RWPE1 (cell line): Measurements from ENCODE around the gene EMID1.

Source experiments
- CTCF ChIA-PET: fragments of 350-600 bp; sonication (Branson Sonifier 250); formaldehyde crosslinking; extraction: SDS; loops from one replicate; lab custom pipeline; 2021; lab: Yijun Ruan, JAX
- POLR2A ChIA-PET: fragments of 400-600 bp; formaldehyde crosslinking; extraction: SDS; loops from one replicate; lab custom pipeline; 2020; ENCODE audit warnings: antibody characterized with exemption; ENCODE audit not compliant: low non-redundant PET; lab: Yijun Ruan, JAX
- DNase-seq: peaks from one replicate; pipeline ENCODE4 v3.0.0; 2012; ENCODE audit warnings: low spot score
- H3K27ac ChIP-seq: fragments of 450-650 bp; 2 replicates; pipeline ENCODE4 v1.5.1; 2017
- TF ChIP-seq, protein P1 (sequence below): fragments of 450-650 bp; conservative IDR thresholded peaks from 2 replicates; pipeline ENCODE4 v1.5.1; 2017; ENCODE audit warnings: low read depth, mild to moderate bottlenecking

Gene EMID1

DNA sequence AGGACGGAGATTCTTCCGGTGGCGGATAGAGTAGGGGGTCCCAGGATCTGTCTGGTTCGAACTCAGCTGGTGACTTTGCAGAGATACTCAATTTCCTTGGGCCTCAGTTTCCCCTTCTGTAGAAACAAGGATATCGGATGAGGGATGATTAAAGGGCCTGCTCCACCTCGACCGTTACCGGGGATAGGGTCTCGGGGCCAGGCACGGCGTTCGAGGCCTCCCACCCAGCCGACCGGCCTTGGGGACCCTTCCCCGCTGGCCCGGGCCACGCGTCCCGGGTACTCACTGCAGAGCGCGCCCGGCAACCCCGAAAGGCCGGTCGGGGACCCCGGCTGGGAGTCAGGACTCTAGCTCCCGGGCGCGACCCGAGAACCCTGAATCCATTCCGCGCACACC, 61.8 kb downstream of the EMID1 start:
- no peak for DNase-seq
- ChIA-PET POLR2A (no interaction called here), CTCF (no interaction called here)
- TF ChIP-seq, protein P1, sequence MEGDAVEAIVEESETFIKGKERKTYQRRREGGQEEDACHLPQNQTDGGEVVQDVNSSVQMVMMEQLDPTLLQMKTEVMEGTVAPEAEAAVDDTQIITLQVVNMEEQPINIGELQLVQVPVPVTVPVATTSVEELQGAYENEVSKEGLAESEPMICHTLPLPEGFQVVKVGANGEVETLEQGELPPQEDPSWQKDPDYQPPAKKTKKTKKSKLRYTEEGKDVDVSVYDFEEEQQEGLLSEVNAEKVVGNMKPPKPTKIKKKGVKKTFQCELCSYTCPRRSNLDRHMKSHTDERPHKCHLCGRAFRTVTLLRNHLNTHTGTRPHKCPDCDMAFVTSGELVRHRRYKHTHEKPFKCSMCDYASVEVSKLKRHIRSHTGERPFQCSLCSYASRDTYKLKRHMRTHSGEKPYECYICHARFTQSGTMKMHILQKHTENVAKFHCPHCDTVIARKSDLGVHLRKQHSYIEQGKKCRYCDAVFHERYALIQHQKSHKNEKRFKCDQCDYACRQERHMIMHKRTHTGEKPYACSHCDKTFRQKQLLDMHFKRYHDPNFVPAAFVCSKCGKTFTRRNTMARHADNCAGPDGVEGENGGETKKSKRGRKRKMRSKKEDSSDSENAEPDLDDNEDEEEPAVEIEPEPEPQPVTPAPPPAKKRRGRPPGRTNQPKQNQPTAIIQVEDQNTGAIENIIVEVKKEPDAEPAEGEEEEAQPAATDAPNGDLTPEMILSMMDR: no peak
- peak overlapping the region; percentile 91 for H3K27ac ChIP-seq

DNA sequence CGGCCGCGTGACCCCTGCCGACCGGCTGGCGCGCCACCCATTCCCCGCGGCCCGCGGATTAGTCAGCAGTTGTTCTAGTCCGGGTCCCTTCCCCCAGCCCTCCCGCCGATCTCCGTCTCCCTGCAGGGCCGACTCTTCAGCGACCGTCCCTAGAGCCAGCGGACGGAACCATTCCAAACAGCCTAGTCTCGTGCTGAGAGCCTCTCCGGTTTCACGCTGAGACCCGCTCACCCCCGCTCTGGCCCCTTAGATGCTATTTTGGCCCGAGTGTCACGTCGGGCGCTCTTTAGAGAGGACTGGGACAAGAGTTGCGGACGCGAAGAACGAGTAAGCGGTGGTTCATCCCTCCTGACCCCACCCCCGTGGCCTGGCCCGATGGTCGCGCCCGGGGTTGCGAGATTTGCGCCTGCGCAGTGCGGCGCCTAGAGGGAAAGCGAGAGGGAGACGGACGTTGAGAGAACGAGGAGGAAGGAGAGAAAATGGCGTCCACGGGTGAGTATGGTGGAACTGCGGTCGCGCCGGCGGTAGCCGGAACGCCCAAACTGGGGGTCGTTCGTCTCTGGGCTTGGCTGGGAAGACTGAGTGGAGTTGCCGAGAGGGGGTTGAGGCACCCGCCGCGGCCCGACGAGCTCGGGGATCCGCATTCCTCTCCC, 62.3 kb downstream of the EMID1 start, which contains the start of the genes EWSR1 and RHBDD3:
EWSR1 (plus strand) TSS at position 411 of the 653 bp plus-strand sequence; CDS start at position 480, 69 bp downstream.
RHBDD3 (minus strand) TSS at position 124 of the 653 bp plus-strand sequence. CDS start 2,355 bp downstream, outside the sequence.
- CTCF ChIA-PET: no interaction called here
- POLR2A ChIA-PET: no interaction called here

DNA sequence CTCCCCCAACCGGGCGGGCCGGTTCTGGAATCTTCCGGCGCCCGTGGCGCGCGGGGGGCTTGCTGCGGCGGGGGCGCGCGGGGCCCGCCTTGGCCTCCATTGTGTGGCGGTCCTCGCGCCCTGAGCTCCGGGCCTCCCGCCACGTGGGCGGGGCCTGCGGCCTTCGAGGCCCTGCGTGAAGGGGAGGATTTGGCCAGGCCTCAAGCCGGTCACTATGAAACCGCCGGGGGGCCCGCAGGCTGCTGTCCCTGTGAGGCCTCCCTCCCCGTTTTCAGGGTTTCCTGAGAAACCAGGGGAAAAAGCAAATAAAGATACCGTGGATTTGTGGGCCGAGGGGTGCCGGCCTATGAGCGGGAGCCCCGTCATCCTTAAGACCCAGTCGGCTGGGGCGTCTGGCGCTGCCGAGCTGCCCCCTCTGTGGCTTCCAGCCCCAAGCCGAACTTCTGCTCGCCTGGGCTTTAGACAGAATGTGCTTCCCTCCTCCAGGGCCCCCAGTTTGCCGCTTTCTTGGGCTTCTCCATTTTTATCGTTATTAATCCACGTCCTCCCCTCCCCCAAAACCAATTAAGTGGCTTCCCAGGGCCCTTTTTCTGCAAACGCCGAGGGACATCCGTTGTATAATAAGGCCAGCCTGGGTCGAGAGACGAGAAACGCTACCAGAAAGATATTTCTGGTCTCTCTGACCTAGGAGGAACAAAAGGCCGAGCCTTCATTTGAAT, 63.0 kb downstream of the EMID1 start:
- POLR2A ChIA-PET: no interaction called here
- DNase-seq: peak; percentile 32
- CTCF ChIA-PET: no interaction called here
- H3K27ac ChIP-seq: peak overlapping the region; percentile 91
- TF ChIP-seq, protein P1: no peak

More for the DNA sequence above, 62.3 kb downstream of the EMID1 start, which contains the start of the genes EWSR1 and RHBDD3:
- DNase-seq: peak; percentile 92
- peak within 1 kb of the TSS; percentile 91 for H3K27ac ChIP-seq
- TF ChIP-seq, protein P1: no peak

DNA sequence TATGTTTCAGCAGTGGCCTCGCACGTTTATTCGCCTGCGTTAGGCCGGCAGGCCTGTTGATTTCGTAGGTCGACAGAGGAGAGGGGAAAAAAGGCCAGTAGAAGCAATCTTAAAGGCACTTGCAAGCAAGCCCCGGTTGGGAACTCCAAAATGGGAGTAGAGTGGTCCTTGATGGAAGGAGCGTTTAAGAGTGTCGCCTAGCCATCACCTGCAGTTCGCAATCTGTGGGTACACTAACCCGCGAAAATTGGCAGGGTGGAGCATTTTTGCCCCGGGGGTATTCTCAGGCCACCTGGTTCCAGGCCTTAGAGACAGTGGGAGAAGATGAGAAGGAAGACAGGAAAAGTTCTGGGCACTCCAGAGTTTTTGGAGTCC, 63.5 kb downstream of the EMID1 start:
- CTCF ChIA-PET: no interaction called here
- POLR2A ChIA-PET: no interaction called here
- TF ChIP-seq, protein P1: no peak
- DNase-seq: no peak
- H3K27ac ChIP-seq: peak overlapping the region; percentile 91

DNA sequence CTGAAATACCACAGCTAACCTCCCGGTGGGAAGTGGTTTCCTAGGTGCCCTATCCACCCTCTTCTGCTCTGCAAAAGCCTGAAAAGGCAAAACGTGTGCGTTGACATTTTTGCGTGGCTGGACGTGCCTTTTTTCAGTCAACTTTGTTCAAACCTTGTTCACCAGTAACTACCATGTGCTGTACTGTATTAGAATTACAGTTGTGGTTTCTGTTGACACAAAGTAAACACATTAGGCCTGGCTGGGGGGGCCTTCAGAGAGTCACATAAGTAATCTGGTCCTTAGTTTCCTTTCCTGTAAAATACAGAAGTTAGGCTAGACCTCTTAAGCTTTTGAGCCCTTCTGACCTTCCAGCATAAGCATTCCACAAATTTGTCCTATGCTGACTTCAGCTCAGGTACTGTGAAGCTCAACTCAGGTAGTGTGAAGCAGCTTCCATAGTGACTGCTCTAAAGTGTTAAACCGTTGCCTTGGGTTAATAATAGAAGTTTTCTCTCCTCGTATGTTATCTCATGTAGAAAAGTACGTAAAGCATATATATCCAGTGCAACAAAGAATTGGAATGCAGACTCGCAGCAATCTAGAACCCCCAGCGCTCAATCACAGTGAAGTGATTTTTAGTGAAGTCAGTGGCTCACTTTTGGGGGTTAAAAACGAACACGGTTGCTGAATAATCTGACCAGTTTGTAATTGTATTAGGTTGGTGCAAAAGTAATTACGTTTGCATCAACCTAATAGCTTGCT, 64.2 kb downstream of the EMID1 start:
- POLR2A ChIA-PET: no interaction called here
- TF ChIP-seq, protein P1: no peak
- peak overlapping the region; percentile 91; the same call in 1 of the 2 replicates for H3K27ac ChIP-seq
- CTCF ChIA-PET: no interaction called here
- no peak for DNase-seq
